ENCODE data around the gene TSPAN4. TPM values are rescaled to one million over a fixed set of nuclear protein-coding genes. Genes with fewer than 3 reads are reported as not detected.

Gene TSPAN4
- total and polyA plus RNA-seq, 2 of the 13 experiments (the other 11 are each of a cell fraction or from before 2014, with no cell fraction given): 31.7 to 68.3 TPM

DNA sequence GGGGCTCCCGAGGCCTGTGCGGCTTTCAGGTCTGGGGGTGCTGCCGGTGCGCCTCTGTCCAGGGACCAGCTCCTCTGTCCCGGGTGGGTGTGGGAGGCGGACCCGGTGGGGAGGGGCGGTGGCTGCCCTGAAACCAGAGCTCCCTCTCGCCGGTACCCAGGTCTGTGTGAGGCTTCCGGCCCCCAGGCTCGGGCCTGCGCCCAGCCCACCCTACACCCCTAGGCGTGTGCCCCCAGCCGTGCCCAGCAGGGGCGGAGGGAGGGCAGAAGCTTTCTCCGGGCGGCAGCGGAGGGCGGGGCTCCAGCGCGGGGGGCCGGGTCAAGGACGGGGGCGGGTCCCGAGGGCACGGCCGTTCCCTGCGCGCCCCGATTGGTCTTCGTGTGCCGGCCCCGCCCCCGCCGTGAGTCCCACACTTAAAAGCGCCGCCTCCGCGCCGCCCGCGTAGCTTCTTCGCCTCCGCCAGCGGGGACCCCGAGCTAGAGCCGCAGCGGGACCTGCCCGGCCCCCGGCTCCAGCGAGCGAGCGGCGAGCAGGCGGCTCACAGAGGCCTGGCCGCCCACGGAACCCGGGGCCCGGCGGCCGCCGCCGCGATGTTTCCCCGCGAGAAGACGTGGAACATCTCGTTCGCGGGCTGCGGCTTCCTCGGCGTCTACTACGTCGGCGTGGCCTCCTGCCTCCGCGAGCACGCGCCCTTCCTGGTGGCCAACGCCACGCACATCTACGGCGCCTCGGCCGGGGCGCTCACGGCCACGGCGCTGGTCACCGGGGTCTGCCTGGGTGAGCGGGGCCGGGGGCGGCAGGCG is 23.3 kb upstream of the TSPAN4 start (continued):
- TF ChIP-seq, protein P1, sequence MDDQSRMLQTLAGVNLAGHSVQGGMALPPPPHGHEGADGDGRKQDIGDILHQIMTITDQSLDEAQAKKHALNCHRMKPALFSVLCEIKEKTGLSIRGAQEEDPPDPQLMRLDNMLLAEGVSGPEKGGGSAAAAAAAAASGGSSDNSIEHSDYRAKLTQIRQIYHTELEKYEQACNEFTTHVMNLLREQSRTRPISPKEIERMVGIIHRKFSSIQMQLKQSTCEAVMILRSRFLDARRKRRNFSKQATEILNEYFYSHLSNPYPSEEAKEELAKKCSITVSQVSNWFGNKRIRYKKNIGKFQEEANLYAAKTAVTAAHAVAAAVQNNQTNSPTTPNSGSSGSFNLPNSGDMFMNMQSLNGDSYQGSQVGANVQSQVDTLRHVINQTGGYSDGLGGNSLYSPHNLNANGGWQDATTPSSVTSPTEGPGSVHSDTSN (CRISPR knock-in tag; IDR thresholded peaks at IDR 0.05; ENCODE audit: borderline replicate concordance): no peak
- TF ChIP-seq, protein P2, sequence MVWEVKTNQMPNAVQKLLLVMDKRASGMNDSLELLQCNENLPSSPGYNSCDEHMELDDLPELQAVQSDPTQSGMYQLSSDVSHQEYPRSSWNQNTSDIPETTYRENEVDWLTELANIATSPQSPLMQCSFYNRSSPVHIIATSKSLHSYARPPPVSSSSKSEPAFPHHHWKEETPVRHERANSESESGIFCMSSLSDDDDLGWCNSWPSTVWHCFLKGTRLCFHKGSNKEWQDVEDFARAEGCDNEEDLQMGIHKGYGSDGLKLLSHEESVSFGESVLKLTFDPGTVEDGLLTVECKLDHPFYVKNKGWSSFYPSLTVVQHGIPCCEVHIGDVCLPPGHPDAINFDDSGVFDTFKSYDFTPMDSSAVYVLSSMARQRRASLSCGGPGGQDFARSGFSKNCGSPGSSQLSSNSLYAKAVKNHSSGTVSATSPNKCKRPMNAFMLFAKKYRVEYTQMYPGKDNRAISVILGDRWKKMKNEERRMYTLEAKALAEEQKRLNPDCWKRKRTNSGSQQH (CRISPR knock-in tag; IDR thresholded peaks at IDR 0.05; ENCODE audit: low read depth): no peak
- no peak for TF ChIP-seq ZNF282 (IDR thresholded peaks at IDR 0.05; ENCODE audit: partially characterized antibody)
- TF ChIP-seq, protein P3, sequence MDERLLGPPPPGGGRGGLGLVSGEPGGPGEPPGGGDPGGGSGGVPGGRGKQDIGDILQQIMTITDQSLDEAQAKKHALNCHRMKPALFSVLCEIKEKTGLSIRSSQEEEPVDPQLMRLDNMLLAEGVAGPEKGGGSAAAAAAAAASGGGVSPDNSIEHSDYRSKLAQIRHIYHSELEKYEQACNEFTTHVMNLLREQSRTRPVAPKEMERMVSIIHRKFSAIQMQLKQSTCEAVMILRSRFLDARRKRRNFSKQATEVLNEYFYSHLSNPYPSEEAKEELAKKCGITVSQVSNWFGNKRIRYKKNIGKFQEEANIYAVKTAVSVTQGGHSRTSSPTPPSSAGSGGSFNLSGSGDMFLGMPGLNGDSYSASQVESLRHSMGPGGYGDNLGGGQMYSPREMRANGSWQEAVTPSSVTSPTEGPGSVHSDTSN (CRISPR knock-in tag; IDR thresholded peaks at IDR 0.05): no peak
- no peak for TF ChIP-seq TEAD2 (CRISPR knock-in tag; IDR thresholded peaks at IDR 0.05)
- TF ChIP-seq, protein P4, sequence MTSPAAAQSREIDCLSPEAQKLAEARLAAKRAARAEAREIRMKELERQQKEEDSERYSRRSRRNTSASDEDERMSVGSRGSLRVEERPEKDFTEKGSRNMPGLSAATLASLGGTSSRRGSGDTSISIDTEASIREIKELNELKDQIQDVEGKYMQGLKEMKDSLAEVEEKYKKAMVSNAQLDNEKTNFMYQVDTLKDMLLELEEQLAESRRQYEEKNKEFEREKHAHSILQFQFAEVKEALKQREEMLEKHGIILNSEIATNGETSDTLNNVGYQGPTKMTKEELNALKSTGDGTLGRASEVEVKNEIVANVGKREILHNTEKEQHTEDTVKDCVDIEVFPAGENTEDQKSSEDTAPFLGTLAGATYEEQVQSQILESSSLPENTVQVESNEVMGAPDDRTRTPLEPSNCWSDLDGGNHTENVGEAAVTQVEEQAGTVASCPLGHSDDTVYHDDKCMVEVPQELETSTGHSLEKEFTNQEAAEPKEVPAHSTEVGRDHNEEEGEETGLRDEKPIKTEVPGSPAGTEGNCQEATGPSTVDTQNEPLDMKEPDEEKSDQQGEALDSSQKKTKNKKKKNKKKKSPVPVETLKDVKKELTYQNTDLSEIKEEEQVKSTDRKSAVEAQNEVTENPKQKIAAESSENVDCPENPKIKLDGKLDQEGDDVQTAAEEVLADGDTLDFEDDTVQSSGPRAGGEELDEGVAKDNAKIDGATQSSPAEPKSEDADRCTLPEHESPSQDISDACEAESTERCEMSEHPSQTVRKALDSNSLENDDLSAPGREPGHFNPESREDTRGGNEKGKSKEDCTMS (CRISPR knock-in tag; conservative IDR thresholded peaks at IDR 0.05): no peak
- peak; percentile 51 for TF ChIP-seq TAF1 (CRISPR knock-in tag; IDR thresholded peaks at IDR 0.05)
- no peak for TF ChIP-seq ZNF83 (CRISPR knock-in tag; IDR thresholded peaks at IDR 0.05; ENCODE audit: borderline replicate concordance)
- TF ChIP-seq ZSCAN9 (CRISPR knock-in tag; IDR thresholded peaks at IDR 0.05; ENCODE audit: borderline replicate concordance): no peak
- TF ChIP-seq, protein P5, sequence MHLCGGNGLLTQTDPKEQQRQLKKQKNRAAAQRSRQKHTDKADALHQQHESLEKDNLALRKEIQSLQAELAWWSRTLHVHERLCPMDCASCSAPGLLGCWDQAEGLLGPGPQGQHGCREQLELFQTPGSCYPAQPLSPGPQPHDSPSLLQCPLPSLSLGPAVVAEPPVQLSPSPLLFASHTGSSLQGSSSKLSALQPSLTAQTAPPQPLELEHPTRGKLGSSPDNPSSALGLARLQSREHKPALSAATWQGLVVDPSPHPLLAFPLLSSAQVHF (CRISPR knock-in tag; IDR thresholded peaks at IDR 0.05): no peak
- no peak for TF ChIP-seq ATF1 (CRISPR knock-in tag; IDR thresholded peaks at IDR 0.05)
- no peak for TF ChIP-seq STAG1 (CRISPR knock-in tag; IDR thresholded peaks at IDR 0.05)
- peak; percentile 7; the same call in 1 of the 2 replicates for TF ChIP-seq ZNF605 (CRISPR knock-in tag; IDR thresholded peaks at IDR 0.05)
- no peak for TF ChIP-seq MTF2 (CRISPR knock-in tag; IDR thresholded peaks at IDR 0.05; ENCODE audit: borderline replicate concordance)
- no peak for TF ChIP-seq PHF20 (CRISPR knock-in tag; IDR thresholded peaks at IDR 0.05)
